ENCODE measurements around the gene RNMT.
A peak's percentile ranks its signal among the peaks of the same experiment; 100 is the strongest.
"Not testable (repeated sequence)": the region's sequence is repeated elsewhere in the genome, so short reads cannot be mapped to it uniquely, and the experiment has no call there.

Gene RNMT

DNA sequence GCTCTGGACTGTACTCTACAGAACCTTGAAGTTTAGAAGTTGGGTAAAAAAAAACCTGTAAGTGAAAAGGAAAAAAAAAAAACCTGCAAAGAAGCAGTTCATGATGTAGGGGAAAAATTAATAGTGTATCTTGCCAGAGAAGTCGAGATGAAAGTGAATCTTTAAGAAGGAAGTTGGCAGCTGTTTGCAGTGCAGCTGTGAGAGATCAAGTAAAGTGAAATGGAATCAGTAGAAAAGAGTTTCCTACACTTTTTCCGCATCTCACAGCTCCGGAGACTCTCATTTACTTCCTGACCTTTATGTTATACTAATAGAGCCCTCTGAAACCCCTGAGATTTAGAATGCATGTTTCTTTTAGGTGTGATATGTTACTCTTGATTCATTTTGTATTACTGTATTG is 19.2 kb downstream of the RNMT start:
- DNase-seq, result no peak

DNA sequence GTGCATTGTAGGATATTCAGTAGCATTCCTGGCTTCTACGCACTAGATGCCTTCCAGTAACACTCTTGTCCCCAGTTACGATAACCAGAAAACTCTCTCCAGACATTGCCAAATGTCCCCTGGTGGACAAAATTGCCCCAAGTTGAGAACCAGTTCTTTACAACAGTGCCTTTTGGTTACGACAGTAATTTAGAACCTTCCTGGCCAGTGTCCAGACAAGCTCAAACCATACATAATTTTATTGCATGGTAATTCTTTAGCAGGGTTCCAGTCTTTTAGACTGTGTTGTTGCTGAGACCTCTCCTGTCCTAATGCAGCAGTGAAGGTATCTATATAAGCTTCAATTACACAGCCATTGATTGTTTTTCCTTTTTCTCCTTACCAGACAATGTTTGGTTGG is 20.2 kb downstream of the RNMT start:
- DNase-seq, result no peak

DNA sequence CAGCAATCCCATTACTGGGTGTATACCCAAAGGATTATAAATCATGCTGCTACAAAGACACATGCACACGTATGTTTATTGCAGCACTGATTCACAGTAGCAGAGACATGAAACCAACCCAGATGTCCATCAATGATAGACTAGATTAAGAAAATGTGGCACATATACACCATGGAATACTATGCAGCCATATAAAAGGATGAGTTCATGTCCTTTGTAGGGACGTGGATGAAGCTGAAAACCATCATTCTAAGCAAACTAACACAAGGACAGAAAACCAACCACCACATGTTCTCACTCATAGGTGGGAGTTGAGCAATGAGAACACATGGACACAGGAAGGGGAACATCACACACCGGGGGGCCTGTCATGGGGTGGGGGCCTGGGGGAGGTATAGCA is 25.1 kb downstream of the RNMT start:
- DNase-seq, result not testable (repeated sequence)

DNA sequence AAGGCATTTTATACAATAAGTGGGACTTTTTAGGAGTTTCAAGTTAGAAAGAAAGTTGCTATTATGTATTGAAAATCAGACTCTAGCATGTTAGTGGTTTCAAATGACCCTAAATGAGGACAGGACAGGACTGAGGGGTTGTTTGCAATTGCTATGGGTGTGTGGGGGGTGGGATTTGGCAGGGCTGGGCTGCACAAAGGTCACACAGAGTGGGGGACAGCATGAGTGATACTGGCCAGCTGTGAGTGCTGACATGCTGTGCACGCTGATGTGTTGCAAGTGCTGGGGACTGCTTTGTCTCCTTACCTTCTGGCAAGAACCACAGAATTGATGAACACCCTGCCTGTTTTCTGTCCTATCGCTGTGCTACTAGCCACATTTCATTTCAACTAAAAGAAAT is 29.8 kb downstream of the RNMT start:
- DNase-seq, result no peak

DNA sequence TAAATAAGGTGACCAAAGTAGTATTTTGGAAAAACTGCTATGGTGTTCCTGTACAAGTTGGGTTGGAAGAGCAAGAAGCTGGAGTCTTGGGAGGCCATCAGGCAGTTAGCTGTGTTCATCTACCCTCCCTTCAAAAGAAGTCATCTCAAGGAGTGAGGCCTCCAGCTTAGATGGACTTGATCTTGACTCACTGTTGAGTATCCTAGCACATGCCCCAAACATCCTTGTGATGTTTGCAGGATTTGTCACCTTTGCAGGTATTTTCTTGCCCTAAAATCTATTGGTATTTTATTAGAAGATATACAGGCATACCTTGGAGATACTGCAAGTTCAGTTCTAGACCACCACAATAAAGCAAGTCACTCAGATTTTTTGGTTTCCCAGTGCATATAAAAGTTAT is 30.2 kb downstream of the RNMT start:
- no peak for DNase-seq

DNA sequence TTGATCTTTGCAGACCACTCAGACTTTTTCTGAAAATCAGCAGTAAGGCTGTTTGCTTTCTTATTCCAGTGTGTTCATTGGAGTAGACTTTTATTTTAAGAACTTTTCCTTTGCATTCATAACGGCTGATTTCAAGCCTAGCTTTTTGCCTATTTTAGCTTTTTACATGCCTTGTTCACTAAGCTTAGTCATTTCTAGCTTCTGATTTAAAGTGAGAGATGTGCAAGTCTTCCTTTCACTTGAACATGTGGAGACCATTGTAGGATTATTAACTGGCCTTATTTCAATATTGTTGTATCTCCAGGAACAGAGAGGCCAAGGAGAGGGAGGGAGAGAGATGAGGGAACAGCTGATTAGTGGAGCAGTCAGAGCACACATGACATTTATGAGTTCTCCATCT is 32.1 kb downstream of the RNMT start:
- no peak for DNase-seq

DNA sequence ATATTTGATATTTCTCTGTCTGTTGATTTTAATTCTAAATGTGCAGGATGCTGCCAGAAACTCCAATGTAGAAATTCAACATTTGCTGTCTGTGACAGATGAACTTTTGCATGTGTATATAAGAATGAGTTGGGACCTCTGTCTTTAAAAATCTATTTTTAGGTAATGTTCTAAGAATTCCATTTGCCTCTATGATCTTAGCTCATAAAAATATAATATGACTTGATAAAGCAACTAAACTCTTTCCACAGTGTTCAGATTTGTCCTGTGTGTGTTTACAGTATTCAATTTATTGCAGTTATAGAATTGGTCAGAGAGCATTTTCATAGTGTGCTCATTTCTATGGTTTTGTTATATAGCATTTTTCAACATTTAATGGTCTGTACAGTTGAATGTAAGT is 33.6 kb downstream of the RNMT start:
- no peak for DNase-seq

DNA sequence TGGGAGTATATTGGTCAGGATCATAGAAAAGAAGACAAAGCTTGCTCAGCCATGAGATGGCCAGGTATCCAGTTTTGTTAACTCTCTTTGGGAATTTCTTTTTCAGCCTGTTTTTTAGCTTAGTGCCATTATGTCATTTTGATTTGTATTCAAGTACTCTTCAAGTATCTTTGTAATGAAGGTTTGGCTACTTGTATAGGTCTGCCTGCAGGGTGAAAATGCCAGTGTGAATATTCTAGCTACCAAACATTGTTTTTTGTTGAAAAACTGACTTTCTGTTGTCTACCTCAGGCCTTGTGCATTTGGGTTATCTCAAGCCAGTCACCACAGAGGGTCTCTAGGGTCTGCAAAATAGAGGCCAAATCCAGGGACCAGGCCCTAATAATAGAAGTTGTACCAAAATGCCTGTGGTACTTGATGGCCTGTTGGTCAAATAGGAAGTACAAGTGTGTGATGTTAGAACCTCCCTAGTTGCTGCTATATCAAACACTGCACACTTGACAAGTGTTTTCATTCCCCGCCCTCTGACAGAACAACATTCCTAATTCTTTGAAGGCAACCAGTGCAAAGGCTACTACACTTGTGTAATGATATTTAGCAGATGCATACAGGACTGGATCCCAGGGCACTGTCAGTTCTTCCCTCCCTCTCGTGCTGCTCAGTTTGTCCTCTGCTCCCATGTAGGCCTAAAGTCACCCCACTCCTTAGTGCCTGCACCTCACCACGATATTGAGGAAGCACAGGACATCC is 36.4 kb downstream of the RNMT start:
- no peak for DNase-seq

DNA sequence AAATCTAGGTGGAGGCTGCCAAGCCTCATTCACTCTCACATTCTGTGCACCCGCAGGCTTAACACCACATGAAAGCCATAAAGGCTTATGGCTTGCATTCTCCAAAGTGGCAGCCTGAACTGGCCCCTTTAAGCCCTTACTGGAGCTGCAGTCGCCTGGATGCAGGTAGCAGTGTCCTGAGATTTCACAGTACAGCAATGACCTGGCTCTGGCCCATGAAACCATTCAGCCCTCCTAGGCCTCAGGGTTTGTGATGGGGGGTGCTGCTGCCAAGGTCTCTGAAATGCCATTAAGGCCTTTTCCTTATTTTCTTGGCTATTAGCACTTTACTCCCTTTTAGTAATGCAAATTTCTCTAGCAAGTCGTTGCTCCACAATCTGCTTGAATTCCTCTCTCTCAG is 48.6 kb downstream of the RNMT start:
- no peak for DNase-seq

DNA sequence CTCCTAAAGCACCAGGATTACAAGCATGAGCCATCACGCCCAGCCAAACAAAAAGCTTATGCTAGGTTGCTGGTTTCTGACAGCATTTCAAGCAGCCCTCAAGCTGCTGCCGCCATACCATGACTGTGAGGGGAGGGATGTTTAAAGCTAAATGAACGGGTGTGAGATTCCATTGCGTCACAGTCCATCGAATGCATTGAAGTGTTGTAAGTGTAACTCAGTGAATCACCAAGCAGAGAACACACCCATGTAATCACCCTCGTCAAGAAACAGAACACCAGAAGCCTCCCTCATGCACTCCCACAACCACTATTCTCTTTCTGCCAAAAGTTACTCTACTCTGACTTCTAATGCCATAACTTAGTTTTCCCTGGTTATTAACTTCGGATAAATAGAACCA is 64.7 kb downstream of the RNMT start:
- DNase-seq, result no peak

DNA sequence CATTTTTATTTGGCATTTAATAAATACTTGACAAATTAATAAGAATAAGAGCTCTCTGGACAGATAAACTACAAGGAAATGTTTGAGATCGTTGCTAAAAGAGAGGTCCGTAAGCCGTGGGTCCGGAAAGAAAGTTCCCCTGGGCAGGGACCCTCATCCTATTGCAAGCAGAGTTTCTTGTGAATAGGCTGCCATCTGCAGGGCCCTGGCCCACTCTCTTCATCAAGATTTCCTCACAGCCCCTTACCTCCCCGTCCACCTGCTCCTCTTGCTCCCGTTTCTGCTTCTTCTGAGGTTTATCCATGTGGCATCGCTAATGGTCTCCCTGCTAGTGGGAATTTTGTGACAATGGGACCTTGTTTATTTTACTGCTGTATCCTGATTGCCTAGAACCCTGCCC is 67.3 kb downstream of the RNMT start:
- no peak for DNase-seq

DNA sequence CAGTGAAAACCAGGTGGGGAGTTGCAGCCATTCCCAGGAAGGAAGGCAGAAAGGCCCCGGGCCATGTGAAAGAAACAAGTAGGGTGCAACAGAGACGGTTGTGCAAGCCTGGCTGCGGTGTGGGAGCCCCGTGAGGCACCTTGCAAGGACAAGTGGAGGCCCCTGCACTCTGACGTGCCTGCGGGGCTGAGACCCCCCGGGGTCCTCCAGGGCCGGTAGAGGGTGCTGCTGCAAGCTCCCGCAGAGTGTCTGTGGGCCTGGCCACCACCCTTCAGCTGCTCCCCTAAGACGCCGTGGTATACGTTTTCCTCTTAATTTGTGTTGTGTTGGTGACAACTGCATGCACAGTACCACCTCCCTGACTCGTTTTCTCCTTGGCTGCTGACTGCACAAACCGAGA is 70.0 kb downstream of the RNMT start:
- DNase-seq, result no peak

DNA sequence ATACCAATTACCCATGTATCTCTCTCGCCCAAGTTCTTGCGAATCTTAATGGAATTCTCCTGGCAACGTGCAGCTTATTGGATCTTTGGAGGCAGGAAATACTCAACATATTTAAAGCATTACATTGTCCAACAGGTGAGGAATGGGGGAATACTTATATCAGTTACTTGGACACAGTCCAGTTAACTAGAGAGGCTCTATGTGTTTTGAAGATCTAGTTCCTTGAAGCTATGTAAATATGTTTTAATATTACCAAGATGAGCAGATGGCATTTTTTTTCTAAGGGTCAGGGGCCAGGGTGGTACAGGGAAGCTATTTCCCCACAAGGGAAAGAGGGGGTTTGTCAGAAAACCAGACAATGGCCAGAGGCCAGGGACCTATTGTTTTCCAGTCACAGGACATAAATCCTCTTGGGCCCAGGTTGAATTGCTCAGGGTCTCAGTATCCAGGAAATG is 70.7 kb downstream of the RNMT start:
- no peak for DNase-seq

DNA sequence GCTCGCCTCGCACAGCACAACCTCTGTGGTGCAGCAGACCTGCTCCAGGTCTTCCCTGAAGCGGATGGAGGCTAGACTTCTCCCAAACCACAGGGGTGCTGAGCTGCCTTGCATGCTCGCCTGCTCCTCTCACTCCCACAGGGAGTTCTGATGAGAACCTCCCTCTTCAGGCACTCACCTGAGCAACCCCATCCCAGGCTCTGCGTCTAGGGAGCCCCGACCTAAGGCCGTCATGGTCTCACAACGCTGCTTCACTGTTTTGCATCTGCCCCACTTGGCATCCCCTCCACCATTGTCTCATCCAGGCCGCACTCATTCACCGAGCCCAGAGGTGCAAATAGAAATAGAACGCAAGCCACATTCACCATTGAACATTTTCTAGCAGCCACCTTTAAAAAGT is 72.9 kb downstream of the RNMT start:
- DNase-seq, result no peak

DNA sequence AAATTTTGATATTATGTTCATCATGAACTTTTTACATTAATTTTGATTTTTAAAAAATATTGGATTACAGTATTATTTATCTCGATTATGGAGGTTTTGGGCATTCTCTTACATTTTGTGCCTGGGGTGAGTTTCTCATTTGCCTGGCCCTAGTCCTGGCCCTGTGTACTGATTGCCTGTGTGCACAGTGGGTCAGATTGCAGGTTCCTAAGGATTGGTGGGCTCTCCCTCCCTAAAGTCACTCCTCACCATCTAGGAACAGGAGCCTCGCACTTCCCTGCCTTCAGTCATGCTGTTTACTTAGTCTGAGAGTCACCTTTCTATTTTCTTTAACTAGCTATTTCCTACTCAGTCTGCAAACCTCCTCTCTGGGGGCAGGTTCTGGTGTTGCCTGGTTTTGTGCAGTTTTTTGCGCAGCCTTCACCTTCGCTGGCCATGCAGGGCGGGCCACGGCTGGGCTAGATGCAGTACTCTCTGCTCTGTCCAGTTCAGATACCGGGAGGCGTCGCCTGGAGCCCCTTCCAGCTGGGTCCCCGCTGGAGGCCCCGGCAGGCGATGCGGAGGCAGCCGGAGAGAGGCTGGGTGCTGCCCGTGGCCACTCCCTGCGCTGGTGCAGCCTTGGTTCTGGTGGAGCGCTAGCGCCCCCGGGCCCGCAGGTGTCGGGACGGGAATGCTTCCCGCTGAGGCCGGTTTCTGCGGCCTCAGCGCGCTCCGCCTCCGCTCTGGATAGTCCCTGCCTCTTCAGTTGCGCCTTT is 74.2 kb downstream of the RNMT start:
- DNase-seq, result peak; percentile 18

DNA sequence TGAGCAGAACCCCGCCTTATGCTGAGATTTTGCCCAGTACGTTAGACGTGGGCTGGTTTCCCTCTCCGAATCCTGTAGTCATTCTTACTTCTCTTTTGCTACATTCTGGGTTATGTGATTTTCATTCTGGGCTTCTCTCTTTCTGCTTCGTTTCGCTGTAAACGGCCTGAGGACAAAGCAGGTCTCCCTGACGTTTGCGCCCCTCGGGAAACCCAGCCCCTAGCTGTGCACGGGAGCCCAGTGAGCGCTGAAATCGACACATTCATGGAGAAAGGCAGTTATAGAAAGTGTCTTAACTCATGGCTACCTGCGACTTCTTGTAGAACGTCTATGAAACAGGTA is 74.8 kb downstream of the RNMT start:
- no peak for DNase-seq

DNA sequence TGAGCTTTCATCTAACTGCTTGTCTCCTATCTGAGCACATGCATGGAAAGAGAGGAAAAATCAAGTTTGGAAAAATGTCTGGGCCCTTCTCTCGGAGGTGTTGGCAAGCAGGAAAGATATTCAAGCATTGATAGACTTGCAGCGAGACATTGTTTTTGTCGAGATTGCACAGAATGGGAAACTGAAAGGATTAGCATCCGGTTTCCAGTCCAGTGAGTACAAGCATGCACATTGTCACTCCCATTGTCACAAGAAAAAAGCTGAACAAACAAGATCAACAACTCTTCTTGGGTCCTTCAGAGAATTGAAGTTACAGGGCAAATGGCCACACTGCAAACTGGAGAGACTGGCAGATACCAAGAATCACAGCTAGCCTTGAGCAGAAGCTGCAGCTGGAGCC is 77.8 kb downstream of the RNMT start:
- DNase-seq, result no peak

DNA sequence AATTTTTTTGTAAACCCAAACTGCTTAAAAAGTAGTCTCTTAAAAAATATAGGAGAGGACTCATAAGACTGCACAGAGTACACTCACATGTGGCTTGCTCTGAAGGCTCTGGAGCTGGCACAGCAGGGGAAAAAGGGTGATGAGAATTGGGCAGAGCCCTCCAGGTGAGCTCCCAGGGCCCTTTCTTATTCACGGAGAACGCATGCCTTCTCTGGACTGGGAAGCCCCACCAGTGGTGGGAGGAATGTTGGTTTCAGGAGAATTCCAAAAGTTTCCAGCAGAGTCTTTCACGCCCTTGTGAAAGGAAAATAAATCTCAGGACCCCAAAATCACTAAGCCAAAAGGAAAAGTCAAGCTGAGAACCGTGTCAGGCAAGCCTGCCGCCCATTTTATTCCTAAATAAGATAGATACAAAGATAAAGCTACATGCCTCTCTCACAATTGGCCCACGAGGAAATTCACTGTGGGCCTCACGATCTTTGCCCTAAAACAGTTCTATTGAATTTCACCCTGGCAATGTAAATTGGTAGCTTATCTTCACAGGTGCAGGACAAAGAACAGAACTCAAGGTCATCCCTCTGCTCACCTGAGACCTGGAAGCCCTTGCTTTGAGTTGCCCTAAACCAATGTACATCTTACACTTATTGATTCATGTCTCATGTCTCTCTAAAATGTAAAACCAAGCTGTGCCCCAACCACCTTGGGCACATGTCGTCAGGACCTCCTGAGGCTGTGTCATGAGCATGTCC is 82.0 kb downstream of the RNMT start:
- DNase-seq, result no peak

DNA sequence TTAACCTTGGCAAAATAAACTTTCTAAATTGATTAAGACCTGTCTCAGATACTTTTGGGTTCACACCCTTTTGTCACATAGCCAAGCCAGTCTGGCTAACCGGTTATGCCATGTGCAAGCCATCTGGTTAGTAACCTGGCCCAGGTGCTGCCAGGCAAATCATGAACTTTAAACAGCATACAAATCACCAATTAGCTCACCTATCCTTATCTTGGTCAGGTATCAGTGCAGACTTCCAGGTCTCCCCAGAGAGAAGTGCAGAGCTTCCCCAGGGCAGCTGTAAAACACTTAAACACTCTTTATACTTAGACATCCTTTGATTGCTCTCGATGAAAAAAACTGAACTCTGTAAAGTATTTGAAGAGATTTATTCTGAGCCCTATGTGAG is 82.6 kb downstream of the RNMT start:
- no peak for DNase-seq

DNA sequence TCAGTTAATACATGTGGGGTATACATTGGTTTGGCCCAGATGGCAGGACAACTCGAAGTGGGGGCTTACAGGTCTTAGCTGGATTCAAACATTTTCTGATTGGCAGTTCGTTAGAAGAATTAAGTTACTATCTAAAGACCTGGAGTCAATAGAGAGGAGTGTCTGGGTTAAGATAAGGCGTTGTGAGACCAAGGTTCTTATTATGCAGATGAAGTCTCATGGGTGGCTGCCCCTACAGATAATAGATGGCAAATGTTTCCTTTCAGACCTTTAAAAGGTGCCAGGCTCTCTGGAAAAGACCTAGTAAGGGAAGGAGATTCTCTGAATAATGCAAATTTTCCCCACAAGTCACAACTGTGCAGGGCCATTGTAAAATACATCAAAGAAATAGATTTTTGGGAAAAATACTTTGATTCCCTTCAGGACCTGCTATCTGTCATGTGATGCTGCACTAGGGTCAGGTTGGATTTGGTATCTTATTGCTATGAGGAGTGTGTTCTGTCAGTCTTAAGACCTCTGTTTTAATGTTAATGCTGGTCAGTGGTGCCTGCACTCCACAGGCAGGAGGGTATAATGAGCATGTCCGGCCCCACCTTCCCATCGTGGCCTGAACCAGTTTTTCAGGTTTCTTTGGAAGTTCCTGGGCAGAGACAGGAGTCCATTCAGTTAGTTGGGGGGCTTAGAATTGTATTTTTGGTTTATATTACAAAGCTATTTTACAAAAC is 83.2 kb downstream of the RNMT start:
- DNase-seq, result no peak

DNA sequence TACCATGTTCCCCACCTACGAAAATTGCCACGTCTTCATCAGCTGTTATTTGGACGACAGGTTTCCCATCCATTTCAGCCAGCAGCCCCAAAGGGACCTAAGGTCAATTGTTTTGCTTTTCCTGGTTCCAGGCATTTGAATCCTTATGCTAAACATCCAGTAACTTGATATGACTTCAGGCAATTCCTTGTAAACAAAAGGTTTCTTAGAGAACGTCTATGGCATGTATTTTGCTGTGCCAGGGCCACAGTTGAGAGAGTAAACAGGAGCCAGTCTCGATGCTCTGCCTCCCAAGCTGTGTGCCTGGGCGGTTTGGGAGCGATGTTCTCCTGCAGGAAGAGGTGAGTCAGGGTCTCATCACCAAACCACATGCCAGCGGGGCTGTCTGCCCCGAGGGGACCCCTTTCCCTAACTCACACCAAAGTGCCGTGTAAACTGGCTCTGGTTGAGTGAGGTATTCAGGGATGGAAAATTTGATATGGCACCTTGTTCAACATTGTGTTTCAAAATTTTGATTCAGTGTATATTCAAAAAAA is 84.5 kb downstream of the RNMT start:
- no peak for DNase-seq

DNA sequence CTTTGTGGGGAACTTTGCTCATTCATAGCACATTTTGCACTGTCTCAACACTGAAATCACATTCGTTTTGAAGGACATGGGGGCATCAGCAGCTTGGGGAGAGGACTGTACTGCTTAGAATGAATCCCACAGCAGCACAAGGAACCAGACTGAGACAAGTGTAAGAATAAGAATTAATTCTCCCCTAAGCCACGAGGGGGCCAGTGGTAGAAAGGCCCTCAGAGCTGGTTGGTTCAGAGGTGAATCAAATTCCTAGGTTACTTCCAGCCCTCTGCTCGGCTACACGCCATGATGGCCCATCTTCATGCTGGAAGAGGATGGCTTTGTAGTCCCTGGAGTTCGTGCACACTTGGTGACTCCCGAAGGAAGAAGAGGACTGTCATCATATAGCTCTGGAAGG is 85.5 kb downstream of the RNMT start:
- no peak for DNase-seq

DNA sequence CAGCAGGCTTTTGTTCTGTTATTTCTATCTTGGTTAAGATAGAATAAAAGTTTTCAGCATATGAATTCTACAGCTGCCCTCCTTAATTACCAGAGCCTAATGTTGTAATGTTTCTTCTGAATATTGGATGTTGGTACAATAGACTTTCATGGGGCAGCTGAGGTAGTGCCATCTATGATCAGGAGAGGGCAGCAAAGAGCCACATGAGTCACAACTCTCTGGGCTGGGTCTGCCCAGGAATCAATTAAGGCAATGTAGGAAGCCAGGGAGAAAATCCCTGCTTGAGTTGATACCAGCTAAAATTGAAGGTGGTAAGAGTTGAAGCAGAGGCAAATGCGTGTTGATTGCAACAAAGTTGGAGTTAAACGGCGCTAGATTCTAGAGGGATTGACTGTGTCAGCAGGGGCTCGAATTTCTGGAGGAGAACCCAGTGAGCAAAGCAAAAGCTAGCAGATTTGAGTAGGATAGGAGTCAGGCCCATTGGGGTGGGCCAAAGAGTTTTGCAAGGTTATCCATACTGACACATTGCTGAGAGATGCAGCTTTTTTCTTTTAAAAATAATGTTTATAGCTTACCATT is 86.9 kb downstream of the RNMT start:
- DNase-seq, result peak; percentile 24

All from NCI-H1694 treated with DMSO at 0.1 percent for 48 hours (cell line).